Neutrophil (primary cell): Measurements from ENCODE around the gene DHRS4.
"Not testable (repeated sequence)": the region's sequence is repeated elsewhere in the genome, so short reads cannot be mapped to it uniquely, and the experiment has no call there.

Experiments
- H3K27ac ChIP-seq: fragments of 200-600 bp; sonication (generic); 2 replicates; pipeline ENCODE4 v1.5.1; 2016; ENCODE audit warnings: mild to moderate bottlenecking, moderate library complexity
- H3K27me3 ChIP-seq: fragments of 200-600 bp; sonication (generic); 2 replicates; pipeline ENCODE4 v1.6.0; 2016; ENCODE audit warnings: mild to moderate bottlenecking
- H3K36me3 ChIP-seq: fragments of 200-600 bp; sonication (generic); 2 replicates; pipeline ENCODE4 v1.5.1; 2017
- H3K4me1 ChIP-seq, 2 experiments: fragments of 200-600 bp in 1 of 2; sonication (generic) in 1 of 2; 1 replicate in 1 of 2; 2 replicates in 1 of 2; pipeline versions ENCODE4 v1.5.1 to v1.6.1; 2013 to 2016; ENCODE audit warnings: low read depth in 1 of 2, low read length in 1 of 2, mild to moderate bottlenecking in 1 of 2, moderate library complexity in 1 of 2; ENCODE audit not compliant: control insufficient read depth in 1 of 2, insufficient read depth in 1 of 2
- H3K4me3 ChIP-seq, 2 experiments: fragments of 200-600 bp in 1 of 2; sonication (generic) in 1 of 2; 1 replicate in 1 of 2; 2 replicates in 1 of 2; pipeline ENCODE4 v1.5.1; 2013 to 2016; ENCODE audit warnings: low read depth in 1 of 2, low read length in 1 of 2, mild to moderate bottlenecking in 1 of 2, moderate library complexity in 1 of 2
- H3K9me3 ChIP-seq: fragments of 200-600 bp; sonication (generic); 2 replicates; pipeline ENCODE4 v1.5.1; 2016
- CTCF ChIP-seq: fragments of 200-600 bp; sonication (generic); IDR thresholded peaks from 2 replicates; pipeline ENCODE4 v1.5.1; 2016; ENCODE audit warnings: antibody characterized with exemption

DHRS4 gene

GRCh38 chr14:23977208-23977607 is 23.6 kb downstream of the DHRS4 start:
- H3K27me3 ChIP-seq, H3K27ac ChIP-seq, H3K4me3 ChIP-seq, H3K9me3 ChIP-seq, H3K36me3 ChIP-seq, H3K4me1 ChIP-seq: not testable (repeated sequence)

- not testable (repeated sequence) for H3K9me3 ChIP-seq, H3K27ac ChIP-seq, H3K36me3 ChIP-seq, H3K4me1 ChIP-seq, H3K27me3 ChIP-seq, H3K4me3 ChIP-seq
Observed at GRCh38 chr14:23981951-23982813, 28.6 kb downstream of the DHRS4 start.

DNA sequence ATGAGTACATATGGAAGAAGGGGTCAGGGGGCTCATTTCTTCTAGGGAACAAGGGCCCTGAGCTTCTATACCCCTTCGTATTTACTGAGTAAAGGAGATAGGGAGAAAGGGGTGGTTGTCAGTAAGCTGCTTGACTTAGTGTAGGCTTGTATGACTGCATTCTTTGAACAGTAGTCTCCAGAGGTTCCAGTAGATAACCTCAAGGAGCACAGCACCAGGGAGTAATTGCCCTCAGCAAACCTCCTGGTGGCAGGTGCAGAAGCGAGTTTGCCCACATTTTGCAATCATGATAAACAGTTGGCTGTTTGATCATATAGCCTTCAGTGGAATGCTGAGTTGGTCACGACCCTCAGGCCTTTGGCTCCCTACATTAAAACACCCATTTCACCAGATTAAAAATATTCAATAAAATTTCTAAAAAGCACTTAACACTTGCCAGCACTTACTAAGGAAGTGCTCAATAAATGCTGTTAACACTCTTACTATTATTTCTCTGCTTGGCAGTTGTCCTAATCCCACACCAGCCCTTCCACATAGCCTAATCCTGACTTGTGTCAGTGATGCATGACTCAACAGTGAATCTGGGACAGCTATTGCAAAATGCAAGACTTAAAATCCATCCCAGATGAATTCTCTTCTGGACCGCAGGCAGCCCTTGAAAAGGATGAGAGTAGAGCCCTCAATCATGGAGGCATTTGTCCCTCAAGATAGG is 31.5 kb downstream of the DHRS4 start:
- no peak overlapping the region for H3K27ac ChIP-seq
- H3K4me1 ChIP-seq = peaks cover 6 to 13% of the 10 kb centered on the region in 2 experiments
- H3K9me3 ChIP-seq = no peaks in the 10 kb centered on the region
- H3K36me3 ChIP-seq = no peaks in the 10 kb centered on the region
- no peak overlapping the region for H3K4me3 ChIP-seq
- no peaks in the 10 kb centered on the region for H3K27me3 ChIP-seq
- no peak for TF ChIP-seq CTCF

GRCh38 chr14:23988223-23988606 is 34.6 kb downstream of the DHRS4 start:
- not testable (repeated sequence) for H3K36me3 ChIP-seq, H3K9me3 ChIP-seq, H3K27me3 ChIP-seq
- peaks cover 6 to 13% of the 10 kb centered on the region in 2 experiments for H3K4me1 ChIP-seq
- peak overlapping the region; percentile 24 to 60 for H3K4me3 ChIP-seq
- peak overlapping the region; percentile 4 for H3K27ac ChIP-seq

DNA sequence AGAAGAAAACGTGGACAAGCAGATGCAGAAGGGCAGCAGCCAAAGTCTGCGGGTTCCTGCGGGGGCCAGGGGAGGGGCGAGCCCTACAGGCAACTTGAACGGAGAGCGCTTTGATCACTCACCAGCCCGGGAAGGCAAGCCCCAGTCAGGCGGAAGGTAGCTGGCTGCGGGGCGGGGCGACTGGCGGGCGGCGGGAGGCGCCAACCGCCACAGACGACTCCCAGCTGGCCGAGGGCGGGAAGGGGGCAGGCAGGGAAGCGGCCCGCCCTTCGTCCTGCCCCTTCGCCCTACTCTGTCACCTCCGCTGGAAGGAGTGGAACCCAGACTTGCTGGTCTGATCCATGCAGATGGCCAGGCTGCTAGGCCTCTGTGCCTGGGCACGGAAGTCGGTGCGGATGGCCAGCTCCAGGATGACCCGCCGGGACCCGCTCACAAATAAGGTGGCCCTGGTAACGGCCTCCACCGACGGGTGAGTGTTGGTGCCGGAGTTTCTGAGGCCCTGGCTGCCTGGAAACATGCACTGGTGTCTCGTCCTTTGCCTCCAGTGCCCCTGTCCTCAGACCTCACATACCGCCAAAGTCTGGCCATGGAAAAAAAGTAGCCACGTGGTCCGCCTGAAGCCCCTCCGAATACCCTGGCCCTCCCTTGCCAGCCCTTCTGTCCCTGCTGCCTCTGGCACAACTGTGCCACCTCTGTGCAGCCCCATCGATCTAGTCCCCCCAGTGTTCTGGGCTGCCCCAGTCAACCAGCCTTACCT is 35.2 kb downstream of the DHRS4 start, which contains the start of gene DHRS4L2:
Gene DHRS4L2 (plus strand): TSS at position 323 of the 757 bp plus-strand sequence. CDS start 19 bp downstream, at position 342.
- H3K27me3 ChIP-seq, H3K36me3 ChIP-seq, H3K9me3 ChIP-seq: not testable (repeated sequence)
- H3K27ac ChIP-seq = peak within 1 kb of the TSS; percentile 4
- H3K4me1 ChIP-seq = peaks cover 6 to 13% of the 10 kb centered on the region in 2 experiments
- peak within 1 kb of the TSS; percentile 24 to 60 for H3K4me3 ChIP-seq

DNA sequence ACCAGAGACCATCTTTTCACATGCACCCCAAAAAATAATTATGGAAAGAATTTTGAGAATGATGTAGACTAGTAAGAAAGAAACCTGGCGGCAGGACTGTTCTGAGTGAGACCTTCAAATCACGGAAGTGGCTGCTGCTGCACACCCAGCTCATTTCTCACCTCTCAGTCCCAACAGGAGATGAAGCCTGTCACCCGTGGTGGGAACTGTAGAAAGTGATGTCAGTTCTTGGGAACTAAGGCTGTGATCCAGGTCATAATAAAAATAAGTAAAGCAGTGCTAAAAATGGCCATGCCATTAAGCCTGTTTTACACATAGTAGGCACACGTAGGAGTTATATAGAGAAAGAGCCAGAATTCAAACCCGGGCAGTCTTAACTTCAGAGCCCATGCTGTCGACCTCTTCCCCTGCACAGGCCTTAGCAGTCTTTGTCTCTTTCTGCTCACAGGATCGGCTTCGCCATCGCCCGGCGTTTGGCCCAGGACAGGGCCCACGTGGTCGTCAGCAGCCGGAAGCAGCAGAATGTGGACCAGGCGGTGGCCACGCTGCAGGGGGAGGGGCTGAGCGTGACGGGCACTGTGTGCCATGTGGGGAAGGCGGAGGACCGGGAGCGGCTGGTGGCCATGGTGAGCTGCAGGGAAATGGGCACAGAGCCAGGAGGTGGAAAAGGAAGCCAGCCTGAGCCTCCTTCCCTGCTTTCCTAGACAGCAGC is 36.3 kb downstream of the DHRS4 start:
- not testable (repeated sequence) for H3K9me3 ChIP-seq, H3K27me3 ChIP-seq, H3K36me3 ChIP-seq, H3K4me3 ChIP-seq, H3K27ac ChIP-seq
- H3K4me1 ChIP-seq = peaks cover 6 to 13% of the 10 kb centered on the region in 2 experiments

GRCh38 chr14:23990961-23991360 is 37.4 kb downstream of the DHRS4 start:
- H3K36me3 ChIP-seq, H3K27ac ChIP-seq, H3K4me3 ChIP-seq, H3K27me3 ChIP-seq, H3K9me3 ChIP-seq: not testable (repeated sequence)
- H3K4me1 ChIP-seq = peaks cover 6 to 13% of the 10 kb centered on the region in 2 experiments

DNA sequence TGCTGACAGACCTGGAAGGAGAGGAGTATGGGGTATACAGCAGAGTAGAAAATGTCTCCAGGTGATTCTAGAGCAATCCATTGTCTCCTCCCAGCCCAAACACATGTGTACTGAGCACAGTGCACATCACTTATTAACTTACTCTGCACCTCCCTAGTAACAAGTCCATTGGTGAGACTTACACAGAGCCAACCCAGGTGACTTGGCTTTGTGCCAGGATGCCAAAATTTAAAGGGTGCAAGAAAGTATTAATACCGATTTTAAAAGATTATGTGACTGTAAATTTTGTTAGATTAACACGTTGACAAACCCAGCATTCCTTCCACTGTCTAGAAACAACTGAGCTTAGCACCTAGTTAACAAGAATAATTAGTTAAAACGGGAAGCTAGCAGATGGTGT is 39.5 kb downstream of the DHRS4 start:
- H3K9me3 ChIP-seq, H3K4me3 ChIP-seq, H3K36me3 ChIP-seq, H3K27ac ChIP-seq, H3K27me3 ChIP-seq: not testable (repeated sequence)
- H3K4me1 ChIP-seq = peaks cover 6 to 13% of the 10 kb centered on the region in 2 experiments

- H3K36me3 ChIP-seq, H3K27me3 ChIP-seq, H3K27ac ChIP-seq, H3K4me3 ChIP-seq, H3K4me1 ChIP-seq, H3K9me3 ChIP-seq: not testable (repeated sequence)
Observed at GRCh38 chr14:23996009-23996408, 42.4 kb downstream of the DHRS4 start.

- not testable (repeated sequence) for H3K4me3 ChIP-seq, H3K27ac ChIP-seq
Observed at GRCh38 chr14:23996825-23997224, 43.3 kb downstream of the DHRS4 start.

GRCh38 chr14:23999640-24000039 is 46.1 kb downstream of the DHRS4 start:
- H3K9me3 ChIP-seq, H3K4me3 ChIP-seq, H3K27ac ChIP-seq, H3K27me3 ChIP-seq, H3K4me1 ChIP-seq, H3K36me3 ChIP-seq: not testable (repeated sequence)

More at GRCh38 chr14:23996825-23997224, 43.3 kb downstream of the DHRS4 start:
- H3K27me3 ChIP-seq, H3K36me3 ChIP-seq, H3K4me1 ChIP-seq, H3K9me3 ChIP-seq: not testable (repeated sequence)

DNA sequence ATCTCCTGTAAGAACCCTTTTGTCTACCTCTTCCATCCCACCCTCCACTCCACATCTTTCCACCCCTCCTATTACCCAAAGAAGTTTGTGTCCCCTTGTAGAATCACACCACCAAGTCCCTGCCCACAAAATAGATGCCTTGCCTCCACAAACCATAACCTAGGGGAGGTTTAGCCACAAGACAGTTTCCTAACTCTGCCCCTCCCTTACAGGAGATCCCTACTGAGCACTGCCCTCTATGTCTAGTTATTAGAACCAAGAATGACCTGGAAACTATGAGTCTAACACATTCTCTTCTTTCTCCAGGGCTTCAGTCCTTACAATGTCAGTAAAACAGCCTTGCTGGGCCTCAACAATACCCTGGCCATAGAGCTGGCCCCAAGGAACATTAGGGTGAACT is 47.5 kb downstream of the DHRS4 start:
- not testable (repeated sequence) for H3K4me3 ChIP-seq, H3K27me3 ChIP-seq, H3K27ac ChIP-seq, H3K36me3 ChIP-seq, H3K4me1 ChIP-seq, H3K9me3 ChIP-seq
